ENCODE measurements around the gene CSDE1.

DNA sequence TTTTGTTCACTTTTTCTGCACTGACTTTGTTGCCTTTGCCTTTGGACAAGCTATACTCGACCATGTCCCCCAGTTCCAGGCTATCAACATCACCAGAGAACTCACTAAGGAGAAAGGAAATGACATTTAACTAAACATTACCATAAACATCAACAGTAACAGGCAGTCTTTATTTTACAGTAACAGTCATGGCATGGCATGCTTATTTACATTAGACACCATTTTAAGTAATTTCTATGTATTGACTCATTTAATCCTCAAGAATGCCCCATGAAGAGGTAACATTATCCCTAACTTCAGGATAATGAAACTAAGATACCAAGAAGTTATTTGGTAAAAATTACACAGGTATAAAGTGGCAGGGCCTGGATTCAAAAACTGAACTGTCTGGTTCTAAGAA, 32.6 kb downstream of the CSDE1 start:
- TF ChIP-seq, protein P1, sequence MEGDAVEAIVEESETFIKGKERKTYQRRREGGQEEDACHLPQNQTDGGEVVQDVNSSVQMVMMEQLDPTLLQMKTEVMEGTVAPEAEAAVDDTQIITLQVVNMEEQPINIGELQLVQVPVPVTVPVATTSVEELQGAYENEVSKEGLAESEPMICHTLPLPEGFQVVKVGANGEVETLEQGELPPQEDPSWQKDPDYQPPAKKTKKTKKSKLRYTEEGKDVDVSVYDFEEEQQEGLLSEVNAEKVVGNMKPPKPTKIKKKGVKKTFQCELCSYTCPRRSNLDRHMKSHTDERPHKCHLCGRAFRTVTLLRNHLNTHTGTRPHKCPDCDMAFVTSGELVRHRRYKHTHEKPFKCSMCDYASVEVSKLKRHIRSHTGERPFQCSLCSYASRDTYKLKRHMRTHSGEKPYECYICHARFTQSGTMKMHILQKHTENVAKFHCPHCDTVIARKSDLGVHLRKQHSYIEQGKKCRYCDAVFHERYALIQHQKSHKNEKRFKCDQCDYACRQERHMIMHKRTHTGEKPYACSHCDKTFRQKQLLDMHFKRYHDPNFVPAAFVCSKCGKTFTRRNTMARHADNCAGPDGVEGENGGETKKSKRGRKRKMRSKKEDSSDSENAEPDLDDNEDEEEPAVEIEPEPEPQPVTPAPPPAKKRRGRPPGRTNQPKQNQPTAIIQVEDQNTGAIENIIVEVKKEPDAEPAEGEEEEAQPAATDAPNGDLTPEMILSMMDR (IDR thresholded peaks at IDR 0.05 in 4 of 5, conservative IDR thresholded peaks at IDR 0.05 in 1 of 5), result no peak
- TF ChIP-seq POLR2A (IDR thresholded peaks at IDR 0.05), result no peak

Measured in gastrocnemius medialis (tissue), 4 donors.